Fibroblast of villous mesenchyme (primary cell): ENCODE results near the gene SHKBP1. TPM values are rescaled to one million over a fixed set of nuclear protein-coding genes. Genes with fewer than 3 reads are reported as not detected.
"Not testable (repeated sequence)": the region's sequence is repeated elsewhere in the genome, so short reads cannot be mapped to it uniquely, and the experiment has no call there.

ENCODE experiments used
- DNase-seq: peaks from one replicate; pipeline ENCODE4 v3.0.0-alpha.2; 2010; ENCODE audit warnings: low read depth
- H3K4me3 ChIP-seq: 2 replicates; pipeline ENCODE4 v1.5.1; 2011; ENCODE audit warnings: low read depth, mild to moderate bottlenecking, low read length
- total RNA-seq: library from RNA; depleted of rRNA; stranded (reverse); fragments of >200 nt; gene quantifications from 2 replicates; pipeline ENCODE4 v1.2.3, GENCODE V29; 2012
- TF ChIP-seq, protein P1 (sequence below): IDR thresholded peaks from 2 replicates; pipeline ENCODE4 v1.5.1; 2012; ENCODE audit warnings: low read depth, mild to moderate bottlenecking, low read length; ENCODE audit not compliant: insufficient read depth

The SHKBP1 gene
- total RNA-seq, 1 donor, result 17.7 TPM

DNA sequence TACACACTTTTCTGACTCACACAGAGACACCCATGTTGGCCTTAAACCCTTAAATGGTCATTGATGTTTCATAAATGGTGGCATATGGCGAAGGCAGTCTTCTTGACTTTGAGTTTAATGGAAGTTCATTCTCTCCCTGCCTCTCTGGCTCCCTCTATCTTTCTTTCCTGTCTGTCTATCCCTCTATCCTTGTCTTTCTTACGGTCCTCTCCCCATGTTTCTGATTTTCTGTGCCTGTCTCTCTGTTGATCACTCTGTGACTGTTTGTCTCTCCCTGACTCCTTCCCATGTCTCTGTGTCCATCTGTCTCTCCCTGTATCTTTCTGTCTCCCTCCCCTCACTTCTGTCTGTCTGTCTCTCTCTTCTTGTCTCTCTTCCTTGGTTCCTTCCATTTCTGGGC lies 43.2 kb upstream of the SHKBP1 start:
- no peak for DNase-seq
- no peak overlapping the region for H3K4me3 ChIP-seq
- TF ChIP-seq, protein P1, sequence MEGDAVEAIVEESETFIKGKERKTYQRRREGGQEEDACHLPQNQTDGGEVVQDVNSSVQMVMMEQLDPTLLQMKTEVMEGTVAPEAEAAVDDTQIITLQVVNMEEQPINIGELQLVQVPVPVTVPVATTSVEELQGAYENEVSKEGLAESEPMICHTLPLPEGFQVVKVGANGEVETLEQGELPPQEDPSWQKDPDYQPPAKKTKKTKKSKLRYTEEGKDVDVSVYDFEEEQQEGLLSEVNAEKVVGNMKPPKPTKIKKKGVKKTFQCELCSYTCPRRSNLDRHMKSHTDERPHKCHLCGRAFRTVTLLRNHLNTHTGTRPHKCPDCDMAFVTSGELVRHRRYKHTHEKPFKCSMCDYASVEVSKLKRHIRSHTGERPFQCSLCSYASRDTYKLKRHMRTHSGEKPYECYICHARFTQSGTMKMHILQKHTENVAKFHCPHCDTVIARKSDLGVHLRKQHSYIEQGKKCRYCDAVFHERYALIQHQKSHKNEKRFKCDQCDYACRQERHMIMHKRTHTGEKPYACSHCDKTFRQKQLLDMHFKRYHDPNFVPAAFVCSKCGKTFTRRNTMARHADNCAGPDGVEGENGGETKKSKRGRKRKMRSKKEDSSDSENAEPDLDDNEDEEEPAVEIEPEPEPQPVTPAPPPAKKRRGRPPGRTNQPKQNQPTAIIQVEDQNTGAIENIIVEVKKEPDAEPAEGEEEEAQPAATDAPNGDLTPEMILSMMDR, result peak; percentile 35

DNA sequence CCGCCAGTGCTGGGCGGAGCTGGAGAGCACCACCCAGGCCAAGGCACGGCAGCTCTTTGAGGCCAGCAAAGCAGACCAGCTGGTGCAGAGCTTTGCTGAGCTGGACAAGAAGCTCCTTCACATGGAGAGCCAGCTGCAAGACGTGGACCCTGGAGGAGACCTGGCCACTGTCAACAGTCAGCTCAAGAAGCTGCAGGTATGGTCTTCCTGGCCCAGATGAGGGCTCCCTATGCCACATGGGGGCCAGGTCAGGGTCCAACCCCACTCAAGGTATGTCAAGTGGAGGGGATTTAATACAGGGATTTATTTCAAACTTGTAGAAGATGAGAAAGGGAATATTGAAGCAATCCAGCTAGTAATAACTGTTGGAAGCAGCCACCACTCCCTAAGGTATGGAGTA lies 42.5 kb upstream of the SHKBP1 start:
- TF ChIP-seq, protein P1, result no peak
- DNase-seq, result no peak
- H3K4me3 ChIP-seq, result no peak overlapping the region

DNA sequence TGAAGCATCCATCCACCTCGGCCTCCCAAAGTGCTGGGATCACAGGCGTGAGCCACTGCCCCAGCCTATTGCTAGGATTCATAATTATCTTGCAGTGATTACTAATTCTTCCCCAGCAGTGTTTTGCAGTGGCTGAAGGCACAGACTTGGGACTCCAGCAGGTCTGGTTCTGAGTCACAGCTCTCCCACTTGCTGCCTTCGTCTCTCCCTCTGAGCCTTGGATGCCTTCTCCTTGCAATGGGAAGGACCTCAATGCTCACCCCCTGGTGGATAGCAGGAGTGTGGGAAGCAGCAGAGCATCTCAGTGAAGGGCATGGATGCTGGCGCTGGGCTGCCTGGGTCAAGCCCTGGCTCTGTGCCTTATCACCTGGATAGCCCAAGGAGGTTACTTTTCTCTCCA lies 37.6 kb upstream of the SHKBP1 start:
- no peak for DNase-seq
- TF ChIP-seq, protein P1, result no peak
- H3K4me3 ChIP-seq, result no peak overlapping the region

DNA sequence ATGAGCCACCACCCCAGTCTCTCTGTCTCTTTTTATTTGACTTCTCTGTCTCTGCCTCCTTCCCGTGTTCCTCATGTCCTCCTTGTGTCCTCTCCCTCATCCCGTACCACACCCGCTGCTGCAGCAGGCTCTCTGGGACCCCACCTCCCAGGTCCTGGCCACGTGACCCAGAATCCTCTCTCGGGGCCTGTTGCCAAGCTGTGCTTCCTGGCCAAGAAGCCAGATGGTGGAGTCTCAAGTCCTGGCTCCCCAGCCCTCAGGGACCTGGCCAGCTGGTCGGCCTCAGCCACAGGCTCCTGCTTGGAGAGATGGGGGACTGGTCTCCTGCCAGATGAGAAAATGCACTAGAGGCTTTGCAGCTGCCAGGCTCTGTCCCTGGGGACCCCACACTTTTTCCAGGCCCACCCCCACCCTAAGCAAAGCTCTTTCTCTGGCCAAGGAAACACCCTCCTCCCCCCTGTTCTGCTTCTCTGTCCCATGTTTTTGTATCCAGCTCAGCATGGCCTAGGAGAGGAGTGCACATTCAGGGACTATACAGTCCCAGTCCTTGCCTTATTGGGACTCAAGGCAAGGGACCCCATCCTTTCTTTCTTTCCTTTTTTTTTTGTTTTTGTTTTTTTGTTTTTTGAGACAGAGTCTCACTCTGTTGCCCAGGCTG lies 34.3 kb upstream of the SHKBP1 start:
- TF ChIP-seq, protein P1, result no peak
- DNase-seq, result peak; percentile 77

DNA sequence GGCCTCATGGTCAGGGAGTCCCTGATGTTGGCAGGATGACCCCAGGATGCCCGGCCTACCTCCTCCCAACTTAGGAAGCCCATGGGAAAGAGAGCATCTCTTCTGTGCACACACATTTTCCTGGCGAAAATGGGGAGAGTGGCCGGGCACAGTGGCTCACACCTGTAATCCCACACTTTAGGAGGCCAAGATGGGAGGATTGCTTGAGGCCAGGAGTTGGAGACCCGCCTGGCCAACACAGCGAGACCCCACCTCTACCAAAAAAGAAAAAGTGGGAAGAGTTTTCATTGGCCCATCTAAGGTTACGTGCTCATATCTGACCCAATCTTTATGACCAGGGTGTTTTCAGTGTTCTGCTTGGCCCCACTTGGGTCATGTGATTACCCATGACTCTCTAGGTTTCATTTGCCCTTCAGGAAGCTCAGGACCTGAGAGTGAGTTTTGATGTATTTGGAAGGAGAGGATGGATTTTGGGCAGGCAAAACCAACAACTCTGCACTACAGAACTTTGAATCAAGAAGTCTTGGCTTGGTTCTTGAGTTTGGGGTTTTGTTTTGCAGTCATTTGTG lies 33.6 kb upstream of the SHKBP1 start:
- no peak overlapping the region for H3K4me3 ChIP-seq
- DNase-seq, result no peak
- TF ChIP-seq, protein P1, result no peak

More for the DNA sequence above, 34.3 kb upstream of the SHKBP1 start:
- no peak overlapping the region for H3K4me3 ChIP-seq

DNA sequence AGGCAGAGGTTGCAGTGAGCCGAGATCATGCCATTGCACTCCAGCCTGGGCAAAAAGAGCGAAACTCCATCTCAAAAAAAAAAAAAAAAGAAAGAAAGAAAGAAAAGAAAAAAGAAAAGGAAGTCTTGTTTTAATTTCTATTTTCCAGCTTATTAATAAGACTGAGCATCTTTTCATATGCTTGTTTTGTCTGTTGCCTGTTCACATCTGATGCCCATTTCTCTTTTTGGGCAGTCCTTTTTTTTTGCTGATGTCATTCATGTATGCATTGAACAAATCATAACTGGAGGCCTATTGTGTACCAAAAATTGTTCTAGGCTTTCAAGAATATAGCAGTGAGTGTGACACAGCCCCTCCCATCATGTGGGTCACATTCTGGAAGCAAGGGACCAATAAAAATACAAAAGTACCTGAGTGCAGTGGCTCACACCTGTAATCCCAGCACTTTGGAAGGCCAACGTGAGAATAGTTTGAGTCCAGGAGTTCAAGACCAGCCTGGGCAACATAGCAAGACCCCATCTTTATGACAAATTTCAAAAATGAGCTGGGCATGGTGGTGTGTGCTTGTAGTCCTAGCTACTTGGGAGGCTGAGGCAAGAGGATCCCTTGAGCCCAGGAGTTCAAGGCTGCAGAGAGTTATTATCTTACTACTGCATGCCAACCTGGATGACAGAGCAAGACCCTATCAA lies 30.4 kb upstream of the SHKBP1 start:
- DNase-seq, H3K4me3 ChIP-seq: not testable (repeated sequence)

DNA sequence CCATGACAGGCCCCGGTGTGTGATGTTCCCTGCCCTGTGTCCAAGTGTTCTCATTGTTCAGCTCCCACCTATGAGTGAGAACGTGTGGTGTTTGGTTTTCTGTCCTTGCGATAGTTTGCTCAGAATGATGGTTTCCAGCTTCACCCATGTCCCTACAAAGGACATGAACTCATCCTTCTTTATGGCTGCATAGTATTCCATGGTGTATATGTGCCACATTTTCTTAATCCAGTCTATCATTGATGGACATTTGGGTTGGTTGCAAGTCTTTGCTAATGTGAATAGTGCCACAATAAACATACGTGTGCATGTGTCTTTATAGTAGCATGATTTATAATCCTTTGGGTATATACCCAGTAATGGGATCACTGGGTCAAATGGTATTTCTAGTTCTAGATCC lies 29.5 kb upstream of the SHKBP1 start:
- not testable (repeated sequence) for DNase-seq, H3K4me3 ChIP-seq
